ENCODE data around the gene KRTAP11-1. TPM values are rescaled to one million over a fixed set of nuclear protein-coding genes. Genes with fewer than 3 reads are reported as not detected.
A peak's percentile ranks its signal among the peaks of the same experiment; 100 is the strongest.

Gene KRTAP11-1
- total RNA-seq, 1 experiment from 2014 or later, result not detected

DNA sequence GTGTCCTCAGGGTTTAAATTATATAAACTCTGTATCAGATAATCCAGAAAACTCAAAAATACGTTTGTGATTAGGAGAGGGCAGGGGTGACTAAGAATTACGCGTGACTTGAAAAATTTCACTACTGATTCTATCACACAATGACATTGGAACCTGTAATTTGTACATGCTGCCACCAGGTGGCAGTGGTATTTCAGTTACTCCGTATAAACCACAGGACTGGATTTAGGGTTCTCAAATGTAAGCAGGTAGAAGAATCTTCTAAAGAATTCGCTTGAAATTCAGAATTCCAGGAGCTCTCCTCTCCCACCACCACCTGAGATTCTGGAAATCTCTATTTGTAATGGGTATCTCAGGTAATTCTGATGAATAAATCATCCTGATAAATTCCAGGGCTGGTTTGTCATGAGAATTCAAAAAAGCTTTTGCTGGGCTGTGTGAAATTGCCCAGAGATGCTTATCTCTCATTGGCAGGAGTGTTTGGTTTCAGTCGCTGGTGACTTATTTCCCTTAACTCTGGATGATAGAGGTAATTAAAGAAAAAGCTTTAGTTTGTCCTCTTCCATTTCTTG lies 50.1 kb downstream of the KRTAP11-1 start:
- Mint-ChIP-seq H3K27me3 (ENCODE audit: insufficient read depth, unreplicated experiment) (no peaks in the 10 kb centered on the region), H3K4me3 (ENCODE audit: unreplicated experiment) (no peak overlapping the region), H3K27ac (ENCODE audit: unreplicated experiment) (no peak overlapping the region), H3K36me3 (ENCODE audit: insufficient read depth, unreplicated experiment) (no peaks in the 10 kb centered on the region), H3K4me1 (ENCODE audit: low read depth, unreplicated experiment) (no peaks in the 10 kb centered on the region), H3K9me3 (ENCODE audit: unreplicated experiment) (no peaks in the 10 kb centered on the region)
- ChIA-PET POLR2A (no interaction called here), CTCF (no interaction called here)
- Histone ChIP-seq H3K9me3 (0 out of 2 replicates have a peak, but pooled peaks cover 4% of the 10 kb centered on the region), H3K36me3 (ENCODE audit: control insufficient read depth, insufficient read depth, low read length) (no peaks in the 10 kb centered on the region), H3K27me3 (replicated peaks; ENCODE audit: control insufficient read depth, insufficient read depth, low read length) (no peaks in the 10 kb centered on the region), H3K4me3 (ENCODE audit: low read depth, low read length) (no peak overlapping the region), H3K4me1 (no peaks in the 10 kb centered on the region)
- intact Hi-C loops (cut with micrococcal nuclease; ENCODE audit: unreplicated experiment), result no loop called here
- peak in 1 of 2 experiments; percentile 17 for DNase-seq
- no TSS peak for BruUV-seq (replicated peaks)
- TF ChIP-seq, protein P1, sequence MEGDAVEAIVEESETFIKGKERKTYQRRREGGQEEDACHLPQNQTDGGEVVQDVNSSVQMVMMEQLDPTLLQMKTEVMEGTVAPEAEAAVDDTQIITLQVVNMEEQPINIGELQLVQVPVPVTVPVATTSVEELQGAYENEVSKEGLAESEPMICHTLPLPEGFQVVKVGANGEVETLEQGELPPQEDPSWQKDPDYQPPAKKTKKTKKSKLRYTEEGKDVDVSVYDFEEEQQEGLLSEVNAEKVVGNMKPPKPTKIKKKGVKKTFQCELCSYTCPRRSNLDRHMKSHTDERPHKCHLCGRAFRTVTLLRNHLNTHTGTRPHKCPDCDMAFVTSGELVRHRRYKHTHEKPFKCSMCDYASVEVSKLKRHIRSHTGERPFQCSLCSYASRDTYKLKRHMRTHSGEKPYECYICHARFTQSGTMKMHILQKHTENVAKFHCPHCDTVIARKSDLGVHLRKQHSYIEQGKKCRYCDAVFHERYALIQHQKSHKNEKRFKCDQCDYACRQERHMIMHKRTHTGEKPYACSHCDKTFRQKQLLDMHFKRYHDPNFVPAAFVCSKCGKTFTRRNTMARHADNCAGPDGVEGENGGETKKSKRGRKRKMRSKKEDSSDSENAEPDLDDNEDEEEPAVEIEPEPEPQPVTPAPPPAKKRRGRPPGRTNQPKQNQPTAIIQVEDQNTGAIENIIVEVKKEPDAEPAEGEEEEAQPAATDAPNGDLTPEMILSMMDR (IDR thresholded peaks at IDR 0.05; ENCODE audit: insufficient read depth in 1 of 2, low read depth in 1 of 2, low read length in 1 of 2, severe bottlenecking in 1 of 2, unreplicated experiment in 1 of 2), result peak; percentile 29 to 59

Other genes with a start within 250 kb of the KRTAP11-1 start
- not detected in 2 replicates for gene KRTAP20-2, start 246.4 kb downstream of the KRTAP11-1 start, total RNA-seq (2022)
- gene KRTAP20-3, start 238.7 kb downstream of the KRTAP11-1 start, total RNA-seq (2022), result not detected in 2 replicates
- not detected in 2 replicates for gene KRTAP21-3, start 162.8 kb downstream of the KRTAP11-1 start, total RNA-seq (2022)
- not detected in 2 replicates for gene KRTAP21-2, start 134.3 kb downstream of the KRTAP11-1 start, total RNA-seq (2022)
- not detected in 2 replicates for gene KRTAP21-1, start 126.2 kb downstream of the KRTAP11-1 start, total RNA-seq (2022)
- gene KRTAP8-1, start 68.3 kb downstream of the KRTAP11-1 start, total RNA-seq (2022), result not detected in 2 replicates
- gene KRTAP7-1, start 51.8 kb downstream of the KRTAP11-1 start, total RNA-seq (2022), result not detected in 2 replicates
- not detected in 2 replicates for gene KRTAP19-8, start 156.9 kb upstream of the KRTAP11-1 start, total RNA-seq (2022)

All from Caco-2 (cell line).